GM12878 (cell line): ENCODE results near the gene EIF2B1. TPM values are rescaled to one million over a fixed set of nuclear protein-coding genes. Genes with fewer than 3 reads are reported as not detected.

Experiments used
- ATAC-seq: fragments of 200-7000 bp; cut with Tn5 transposase; 3 replicates; pipeline ENCODE4 v1.9.1; 2020; ENCODE audit warnings: mild to moderate bottlenecking, moderate library complexity
- BruUV-seq: library from RNA; stranded (reverse); fragments of 400-500 nt; replicated peaks from 2 replicates; lab custom pipeline; 2021; lab: Mats Ljungman, UMichigan
- CTCF ChIA-PET: fragments of 300-600 bp; sonication (Branson Sonifier 250); formaldehyde crosslinking; extraction: SDS; loops from one replicate; lab custom pipeline; 2021; ENCODE audit warnings: inconsistent platforms; lab: Yijun Ruan, JAX
- POLR2A ChIA-PET: fragments of 350-600 bp; formaldehyde crosslinking; extraction: SDS; loops from one replicate; lab custom pipeline; 2021; ENCODE audit warnings: inconsistent platforms; lab: Charles Lee
- RAD21 ChIA-PET: fragments of 300-600 bp; sonication (Branson Sonifier 250); formaldehyde crosslinking; loops from one replicate; lab custom pipeline; 2023; ENCODE audit warnings: antibody characterized with exemption; ENCODE audit not compliant: unreplicated experiment; lab: Charles Lee
- SMC1A ChIA-PET: fragments of 300-600 bp; sonication (Branson Sonifier 250); formaldehyde crosslinking; loops from one replicate; lab custom pipeline; 2023; ENCODE audit not compliant: unreplicated experiment, uncharacterized antibody; lab: Charles Lee
- DNase-seq: peaks from one replicate; pipeline ENCODE4 v3.0.0-alpha.2; 2011; ENCODE audit warnings: low read depth, low spot score
- FAIRE-seq: peaks from 3 replicates; lab custom pipeline; 2011; peaks lifted over from hg19 to GRCh38; lab: Jason Lieb, UNC
- H2AFZ ChIP-seq: 2 replicates; pipeline ENCODE4 v1.6.0; 2011; ENCODE audit warnings: low read depth, low read length, control low read depth; ENCODE audit not compliant: control insufficient read depth
- H3K27ac ChIP-seq: 2 replicates; pipeline ENCODE4 v1.5.1; 2011; ENCODE audit warnings: control low read depth; ENCODE audit not compliant: control insufficient read depth, insufficient read depth
- H3K27me3 ChIP-seq, 2 experiments: replicated peaks in 1 of 2; 2 replicates each; pipeline versions ENCODE4 v1.6.0 to v1.6.1; 2011; ENCODE audit warnings: low read length in 1 of 2; ENCODE audit not compliant: control insufficient read depth in 2 of 2, insufficient read depth in 2 of 2
- H3K36me3 ChIP-seq, 2 experiments: 2 replicates each; pipeline ENCODE4 v1.5.1; 2011; ENCODE audit warnings: low read length in 1 of 2; ENCODE audit not compliant: control insufficient read depth in 2 of 2, insufficient read depth in 2 of 2
- H3K4me1 ChIP-seq: 2 replicates; pipeline ENCODE4 v1.6.1; 2011; ENCODE audit warnings: mild to moderate bottlenecking, low read length, moderate library complexity, mixed read lengths; ENCODE audit not compliant: control insufficient read depth, insufficient read depth
- H3K4me2 ChIP-seq: 2 replicates; pipeline ENCODE4 v1.6.0; 2011; ENCODE audit warnings: control low read depth; ENCODE audit not compliant: control insufficient read depth, insufficient read depth
- H3K4me3 ChIP-seq: fragments of 200-600 bp; sonication (generic); 2 replicates; pipeline ENCODE4 v1.5.1; 2016
- H3K79me2 ChIP-seq: 2 replicates; pipeline ENCODE4 v1.6.0; 2011; ENCODE audit warnings: low read length; ENCODE audit not compliant: control insufficient read depth, insufficient read depth
- H3K9ac ChIP-seq: 2 replicates; pipeline ENCODE4 v1.8.0; 2011; ENCODE audit warnings: low read length, control low read depth, mixed read lengths; ENCODE audit not compliant: control insufficient read depth, insufficient read depth
- H3K9me3 ChIP-seq: replicated peaks from 3 replicates; pipeline ENCODE4 v1.5.1; 2011; ENCODE audit warnings: mild to moderate bottlenecking, low read length; ENCODE audit not compliant: control insufficient read depth, insufficient read depth
- H4K20me1 ChIP-seq: 2 replicates; pipeline ENCODE4 v1.6.0; 2011; ENCODE audit not compliant: control insufficient read depth, insufficient read depth
- FOXK2 ChIP-seq: fragments of 450-650 bp; IDR thresholded peaks from 2 replicates; pipeline ENCODE4 v1.6.1; 2017; ENCODE audit warnings: mild to moderate bottlenecking, moderate library complexity
- MEF2A ChIP-seq: IDR thresholded peaks from 2 replicates; pipeline ENCODE4 v1.6.1; 2011; ENCODE audit warnings: low read depth, mild to moderate bottlenecking, low read length, moderate library complexity; ENCODE audit not compliant: insufficient read depth
- NFIC ChIP-seq: IDR thresholded peaks from 2 replicates; pipeline ENCODE4 v1.6.1; 2012; ENCODE audit warnings: low read depth, mild to moderate bottlenecking, inconsistent platforms, low read length, moderate library complexity
- NR2C2 ChIP-seq: IDR thresholded peaks from 2 replicates; pipeline ENCODE4 v1.6.1; 2011; ENCODE audit warnings: borderline replicate concordance, low read depth; ENCODE audit not compliant: control insufficient read depth, insufficient read length
- POLR2A ChIP-seq: IDR thresholded peaks from 2 replicates; pipeline ENCODE4 v1.6.1; 2011; ENCODE audit warnings: low read depth, mild to moderate bottlenecking, low read length
- SPI1 ChIP-seq: IDR thresholded peaks from 2 replicates; pipeline ENCODE4 v1.6.1; 2011; ENCODE audit warnings: low read depth, mild to moderate bottlenecking, low read length, moderate library complexity, borderline replicate concordance; ENCODE audit not compliant: insufficient read depth
- STAT3 ChIP-seq: IDR thresholded peaks from 2 replicates; pipeline ENCODE4 v1.6.1; 2011; ENCODE audit warnings: low read depth, low read length, improper control_type of control experiment
- YBX1 ChIP-seq: fragments of 450-650 bp; IDR thresholded peaks from 2 replicates; pipeline ENCODE4 v1.6.1; 2016; ENCODE audit warnings: antibody characterized with exemption
- YY1 ChIP-seq: IDR thresholded peaks from 2 replicates; pipeline ENCODE4 v1.6.1; 2011; ENCODE audit warnings: low read depth, mild to moderate bottlenecking, low read length
- ZNF217 ChIP-seq: fragments of 450-650 bp; IDR thresholded peaks from 2 replicates; pipeline ENCODE4 v1.6.1; 2017; ENCODE audit warnings: antibody characterized with exemption, mild to moderate bottlenecking
- ZNF24 ChIP-seq: fragments of 450-650 bp; IDR thresholded peaks from 2 replicates; pipeline ENCODE4 v1.6.1; 2017; ENCODE audit warnings: antibody characterized with exemption, mild to moderate bottlenecking
- WGBS: methylation state at CpG from one replicate; pipeline ENCODE4 v1.1.6; 2016; ENCODE audit warnings: low lambda C conversion rate; ENCODE audit not compliant: insufficient replicate concordance, insufficient coverage; ENCODE audit errors: missing lambda C conversion rate; 5-methylcytosine and 5-hydroxymethylcytosine counted together
- in situ Hi-C: fragments of 300-500 bp; cut with MboI; formaldehyde crosslinking; loops from 9 replicates; pipeline ENCODE4 v1.14.3; 2018; ENCODE audit warnings: mixed read lengths
- intact Hi-C: fragments of 100-400 bp; cut with micrococcal nuclease; formaldehyde crosslinking; loops from one replicate; pipeline ENCODE4 v1.14.2; 2022; ENCODE audit not compliant: unreplicated experiment
- polyA plus RNA-seq, 11 experiments: library from polyadenylated mRNA; depleted of rRNA in 4 of 11; unstranded in 6 of 11; stranded (reverse) in 5 of 11; fragments of >200 nt; fragmentation: Nextera tagmentation in 4 of 11; fragmentation: Illumina TruSeq in 1 of 11; extraction: Ambion mirVana in 4 of 11; extraction: Trizol in 1 of 11; gene quantifications; 1 replicate in 1 of 11; 2 replicates in 10 of 11; pipeline versions ENCODE4 v1.2.1 to v1.2.3, GENCODE V29; 2011 to 2016; ENCODE audit warnings: inconsistent platforms in 2 of 11, missing spikeins in 2 of 11, low read depth in 1 of 11
- total RNA-seq, 4 experiments: library from RNA; depleted of rRNA in 3 of 4; stranded (reverse); fragments of >200 nt in 3 of 4; fragmentation: Illumina TruSeq in 1 of 4; extraction: Trizol in 1 of 4; gene quantifications; 2 replicates each; pipeline versions ENCODE4 v1.2.1 to v1.2.3, GENCODE V29; 2013 to 2021
- TF ChIP-seq, protein P1 (sequence below): IDR thresholded peaks from 2 replicates; pipeline ENCODE4 v1.6.1; 2012; ENCODE audit warnings: low read depth, low read length, improper control_type of control experiment
- TF ChIP-seq, protein P2 (sequence below): fragments of 450-650 bp; IDR thresholded peaks from 2 replicates; pipeline ENCODE4 v1.6.1; 2017; ENCODE audit warnings: antibody characterized with exemption, mild to moderate bottlenecking, moderate library complexity
- TF ChIP-seq, protein P3 (sequence below): IDR thresholded peaks from 2 replicates; pipeline ENCODE4 v1.6.1; 2011; ENCODE audit warnings: low read depth, mild to moderate bottlenecking, low read length, moderate library complexity, borderline replicate concordance; ENCODE audit errors: extremely low read depth

Gene EIF2B1
- total and polyA plus RNA-seq, 10 of the 15 experiments (the other 5 are each of a cell fraction or from before 2014, with no cell fraction given), result 17.6 to 131 (median 49.1) TPM

DNA sequence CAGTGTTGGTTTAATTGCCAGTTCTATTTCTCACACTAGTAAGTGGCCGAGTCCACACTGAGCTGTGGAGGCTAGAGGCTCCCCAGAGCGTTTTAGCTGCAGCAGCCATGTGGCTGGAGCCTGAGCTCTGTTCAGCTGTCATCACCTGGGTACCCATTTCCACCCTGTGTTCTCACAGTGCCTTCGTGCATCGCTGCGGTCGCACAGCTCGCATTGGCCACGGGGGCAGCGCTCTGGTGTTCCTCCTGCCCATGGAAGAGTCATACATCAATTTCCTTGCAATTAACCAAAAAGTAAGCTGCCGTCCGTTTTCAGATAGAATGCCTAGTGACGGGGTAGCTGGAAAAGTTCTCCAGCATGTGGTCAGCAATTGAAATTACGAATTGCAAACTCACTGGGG is 15.9 kb downstream of the EIF2B1 start:
- BruUV-seq, result no TSS peak
- DNase-seq, result no peak
- intact Hi-C loops (no loop called here), in situ Hi-C loops (no loop called here)
- ChIA-PET RAD21 (no interaction called here), SMC1A (interaction anchor here (1.3 kb wide), 1 partner anchor 28 kb away, joined by 3 read pairs; no protein-coding TSS in a partner anchor), POLR2A (no interaction called here), CTCF (interaction anchor here (0.8 to 2.2 kb wide), 3 partner anchors 9 to 27 kb away, joined by 3 to 10 read pairs (median 4); no protein-coding TSS in a partner anchor)
- H3K4me2 ChIP-seq, result no peak overlapping the region
- H3K9me3 ChIP-seq, result no peaks in the 10 kb centered on the region
- no peaks in the 10 kb centered on the region for H3K27me3 ChIP-seq
- H2AFZ ChIP-seq, result no peak overlapping the region
- no peaks in the 10 kb centered on the region for H4K20me1 ChIP-seq
- FAIRE-seq, result no peak
- no peak for ATAC-seq
- H3K9ac ChIP-seq, result no peak overlapping the region
- H3K36me3 ChIP-seq, result peaks cover 24 to 51% of the 10 kb centered on the region in 2 experiments
- TF ChIP-seq ZNF24, result no peak
- no peak for TF ChIP-seq ZNF217
- 0 out of 2 replicates have a peak, but pooled peaks have one; percentile 29 for TF ChIP-seq POLR2A
- 95% methylated on average over 10 of the region's 13 CpGs for WGBS
- H3K4me1 ChIP-seq, result no peaks in the 10 kb centered on the region
- H3K4me3 ChIP-seq, result no peak overlapping the region
- no peak overlapping the region for H3K27ac ChIP-seq
- peaks cover 1% of the 10 kb centered on the region; the same call in 1 of the 2 replicates for H3K79me2 ChIP-seq

DNA sequence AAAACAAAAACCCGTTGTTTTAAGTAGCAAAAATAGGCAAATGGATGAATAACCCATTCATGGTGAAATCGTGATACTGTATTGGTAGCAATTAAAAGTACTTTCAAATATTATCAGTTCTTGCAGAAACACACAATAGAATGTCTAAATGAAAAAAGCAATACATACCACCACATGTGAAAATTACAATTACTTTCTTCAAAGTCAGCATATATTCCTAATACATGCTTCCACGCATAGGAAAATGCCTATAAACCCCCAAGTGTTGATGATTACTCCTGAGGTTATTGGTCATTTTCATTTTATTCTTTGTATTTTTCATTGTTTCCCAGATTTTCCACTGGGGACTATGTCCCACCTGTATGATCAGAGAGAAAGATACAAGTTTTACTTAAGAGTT is 16.3 kb downstream of the EIF2B1 start:
- DNase-seq (no peak), ATAC-seq (no peak), FAIRE-seq (no peak)
- ChIA-PET SMC1A (no interaction called here), POLR2A (no interaction called here), RAD21 (no interaction called here), CTCF (interaction anchor here (2.2 kb wide), 1 partner anchor 27 kb away, joined by 10 read pairs; no protein-coding TSS in a partner anchor)
- no peak overlapping the region for H3K4me2 ChIP-seq
- H3K79me2 ChIP-seq, result peaks cover 1% of the 10 kb centered on the region; the same call in 1 of the 2 replicates
- no peaks in the 10 kb centered on the region for H3K4me1 ChIP-seq
- no peak overlapping the region for H2AFZ ChIP-seq
- intact Hi-C loops (no loop called here), in situ Hi-C loops (no loop called here)
- TF ChIP-seq, protein P1, sequence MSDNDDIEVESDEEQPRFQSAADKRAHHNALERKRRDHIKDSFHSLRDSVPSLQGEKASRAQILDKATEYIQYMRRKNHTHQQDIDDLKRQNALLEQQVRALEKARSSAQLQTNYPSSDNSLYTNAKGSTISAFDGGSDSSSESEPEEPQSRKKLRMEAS, result no peak
- TF ChIP-seq, protein P2, sequence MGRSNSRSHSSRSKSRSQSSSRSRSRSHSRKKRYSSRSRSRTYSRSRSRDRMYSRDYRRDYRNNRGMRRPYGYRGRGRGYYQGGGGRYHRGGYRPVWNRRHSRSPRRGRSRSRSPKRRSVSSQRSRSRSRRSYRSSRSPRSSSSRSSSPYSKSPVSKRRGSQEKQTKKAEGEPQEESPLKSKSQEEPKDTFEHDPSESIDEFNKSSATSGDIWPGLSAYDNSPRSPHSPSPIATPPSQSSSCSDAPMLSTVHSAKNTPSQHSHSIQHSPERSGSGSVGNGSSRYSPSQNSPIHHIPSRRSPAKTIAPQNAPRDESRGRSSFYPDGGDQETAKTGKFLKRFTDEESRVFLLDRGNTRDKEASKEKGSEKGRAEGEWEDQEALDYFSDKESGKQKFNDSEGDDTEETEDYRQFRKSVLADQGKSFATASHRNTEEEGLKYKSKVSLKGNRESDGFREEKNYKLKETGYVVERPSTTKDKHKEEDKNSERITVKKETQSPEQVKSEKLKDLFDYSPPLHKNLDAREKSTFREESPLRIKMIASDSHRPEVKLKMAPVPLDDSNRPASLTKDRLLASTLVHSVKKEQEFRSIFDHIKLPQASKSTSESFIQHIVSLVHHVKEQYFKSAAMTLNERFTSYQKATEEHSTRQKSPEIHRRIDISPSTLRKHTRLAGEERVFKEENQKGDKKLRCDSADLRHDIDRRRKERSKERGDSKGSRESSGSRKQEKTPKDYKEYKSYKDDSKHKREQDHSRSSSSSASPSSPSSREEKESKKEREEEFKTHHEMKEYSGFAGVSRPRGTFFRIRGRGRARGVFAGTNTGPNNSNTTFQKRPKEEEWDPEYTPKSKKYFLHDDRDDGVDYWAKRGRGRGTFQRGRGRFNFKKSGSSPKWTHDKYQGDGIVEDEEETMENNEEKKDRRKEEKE, result no peak
- TF ChIP-seq STAT3 (no peak), SPI1 (no peak), NFIC (no peak), YBX1 (no peak), FOXK2 (no peak), MEF2A (no peak), NR2C2 (no peak), YY1 (no peak)
- TF ChIP-seq, protein P3, sequence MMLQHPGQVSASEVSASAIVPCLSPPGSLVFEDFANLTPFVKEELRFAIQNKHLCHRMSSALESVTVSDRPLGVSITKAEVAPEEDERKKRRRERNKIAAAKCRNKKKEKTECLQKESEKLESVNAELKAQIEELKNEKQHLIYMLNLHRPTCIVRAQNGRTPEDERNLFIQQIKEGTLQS, result no peak
- H3K9me3 ChIP-seq, result no peaks in the 10 kb centered on the region
- BruUV-seq, result no TSS peak
- no peaks in the 10 kb centered on the region for H4K20me1 ChIP-seq
- H3K27me3 ChIP-seq, result no peaks in the 10 kb centered on the region
- no peak overlapping the region for H3K4me3 ChIP-seq
- no peak overlapping the region for H3K27ac ChIP-seq
- WGBS, result 67% methylated on average over 3 of the region's 3 CpGs
- H3K9ac ChIP-seq, result no peak overlapping the region
- H3K36me3 ChIP-seq, result peaks cover 24 to 51% of the 10 kb centered on the region in 2 experiments
